Astrocyte of the cerebellum (primary cell): Measurements from ENCODE around the gene GPR61.

ENCODE experiments used
- DNase-seq: peaks from one replicate; pipeline ENCODE4 v3.0.0-alpha.2; 2011; ENCODE audit warnings: low read depth
- H3K4me3 ChIP-seq: 2 replicates; pipeline ENCODE4 v1.5.1; 2011; ENCODE audit warnings: mild to moderate bottlenecking, low read depth, low read length, moderate library complexity
- CTCF ChIP-seq: IDR thresholded peaks from 2 replicates; pipeline ENCODE4 v1.5.1; 2012; ENCODE audit warnings: low read length, low read depth, moderate library complexity, mild to moderate bottlenecking; ENCODE audit errors: missing control alignments
- in situ Hi-C: cut with HindIII; loops from 2 replicates; pipeline ENCODE4 v1.10.0; 2017; ENCODE audit warnings: low sequenced_read_pairs

Gene GPR61

DNA sequence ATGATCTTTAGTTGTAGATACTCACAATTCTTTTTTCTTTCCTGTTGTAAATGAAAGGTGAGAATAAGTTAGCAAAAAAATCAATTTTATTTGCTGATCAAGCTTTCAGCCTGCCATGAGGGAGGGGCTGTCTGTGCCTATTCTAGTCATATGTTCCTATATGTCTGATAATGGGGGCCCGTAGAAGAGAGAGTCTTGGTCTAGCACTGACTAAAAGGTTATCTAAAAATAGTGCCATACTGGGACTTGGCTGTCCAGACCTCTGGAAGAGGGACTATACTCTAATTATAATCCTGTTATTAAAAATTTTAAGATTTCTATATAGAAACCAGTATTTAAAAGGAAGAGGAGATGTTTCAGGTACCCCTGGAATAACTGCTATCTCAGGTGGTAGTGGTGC, 27.3 kb downstream of the GPR61 start:
- in situ Hi-C loops, result no loop called here
- TF ChIP-seq CTCF, result no peak
- H3K4me3 ChIP-seq, result no peak overlapping the region

DNA sequence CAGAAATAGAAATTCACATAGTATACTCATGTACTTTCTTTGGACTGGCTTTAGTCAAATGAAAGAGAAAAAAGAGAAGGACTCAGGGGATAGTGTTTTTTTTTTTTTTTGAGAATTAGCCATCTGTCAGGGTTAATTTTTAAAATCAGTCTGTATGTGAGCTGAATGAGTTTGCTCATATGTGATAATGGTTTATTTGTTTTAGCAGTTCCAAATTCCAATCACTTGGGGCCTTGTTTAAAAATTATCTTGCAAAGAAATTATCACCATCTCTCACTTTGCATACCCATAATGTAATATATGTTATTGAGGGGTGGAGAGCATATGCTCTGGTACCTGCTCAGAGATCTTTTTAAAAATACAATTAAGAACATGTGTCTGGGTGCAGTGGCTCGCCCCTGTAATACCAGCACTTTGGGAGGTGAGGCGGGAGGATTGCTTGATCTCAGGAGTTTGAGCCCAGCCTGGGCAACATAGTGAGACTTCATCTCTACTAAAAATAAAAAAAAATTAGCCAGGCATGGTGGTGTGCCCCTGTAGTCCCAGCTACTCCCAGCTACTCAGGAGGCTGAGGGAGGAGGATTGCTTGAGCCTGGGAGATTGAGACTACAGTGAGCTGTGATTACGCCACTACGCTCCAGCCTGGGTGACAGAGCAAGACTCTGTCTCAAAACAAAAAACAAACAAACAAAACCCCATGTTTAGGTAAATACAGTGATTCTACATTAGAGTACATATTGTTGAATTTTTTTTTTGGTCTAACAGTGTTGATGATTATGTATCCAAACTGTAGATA, 28.4 kb downstream of the GPR61 start:
- in situ Hi-C loops, result no loop called here
- TF ChIP-seq CTCF, result no peak

More for the DNA sequence above, 27.3 kb downstream of the GPR61 start:
- DNase-seq, result no peak

GRCh38 chr1:109569323-109569722, 29.7 kb downstream of the GPR61 start:
- no peak for DNase-seq
- no peak for TF ChIP-seq CTCF
- in situ Hi-C loops, result no loop called here
- no peak overlapping the region for H3K4me3 ChIP-seq

More for the DNA sequence above, 28.4 kb downstream of the GPR61 start:
- no peak overlapping the region for H3K4me3 ChIP-seq
- DNase-seq, result no peak

DNA sequence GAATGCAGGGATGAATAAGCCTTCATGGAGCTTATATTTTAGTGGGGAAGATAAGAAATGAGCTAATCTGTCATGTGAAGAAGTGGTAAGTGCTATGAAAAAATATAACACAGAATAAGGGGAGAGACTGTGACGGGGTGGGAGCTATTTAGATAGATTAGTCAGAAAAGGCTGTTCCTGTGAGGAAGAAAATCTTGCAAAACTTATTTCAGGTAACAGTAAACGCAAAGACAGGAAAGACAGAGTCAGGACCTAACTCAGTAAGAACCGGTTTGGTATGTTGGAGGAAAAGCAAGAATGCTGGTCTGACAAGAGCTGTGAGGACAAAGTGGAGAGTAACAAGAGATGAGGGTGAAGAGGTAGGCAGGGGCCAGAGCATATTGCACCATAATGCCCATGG, 30.7 kb downstream of the GPR61 start:
- TF ChIP-seq CTCF, result no peak
- no peak overlapping the region for H3K4me3 ChIP-seq
- in situ Hi-C loops, result no loop called here
- DNase-seq, result no peak

DNA sequence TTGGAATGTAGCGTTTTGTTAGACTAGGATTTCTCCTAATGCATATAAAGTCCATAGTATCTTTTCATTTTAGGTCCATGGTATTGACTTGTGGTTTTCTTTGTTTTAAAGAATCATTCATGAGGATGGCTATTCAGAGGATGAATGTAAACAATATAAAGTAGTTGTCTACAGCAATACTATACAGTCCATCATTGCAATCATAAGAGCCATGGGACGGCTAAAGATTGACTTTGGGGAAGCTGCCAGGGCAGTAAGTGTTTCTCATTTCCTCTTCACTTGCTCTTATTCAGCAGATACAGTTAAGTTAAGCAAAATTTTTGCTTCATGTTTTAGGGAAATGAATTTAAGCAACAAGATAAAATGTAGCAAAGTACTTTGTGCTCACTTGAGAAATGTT, 34.1 kb downstream of the GPR61 start:
- no peak for TF ChIP-seq CTCF
- in situ Hi-C loops, result no loop called here
- DNase-seq, result no peak
- H3K4me3 ChIP-seq, result no peak overlapping the region

GRCh38 chr1:109578947-109579443, 39.3 kb downstream of the GPR61 start:
- DNase-seq, result no peak
- in situ Hi-C loops, result no loop called here
- no peak for TF ChIP-seq CTCF
- H3K4me3 ChIP-seq, result no peak overlapping the region
